ENCODE data around the gene PI4KA. TPM values are rescaled to one million over a fixed set of nuclear protein-coding genes. Genes with fewer than 3 reads are reported as not detected.

PI4KA gene
- polyA plus RNA-seq, 1 donor from 2014 or later = 42.2 TPM

DNA sequence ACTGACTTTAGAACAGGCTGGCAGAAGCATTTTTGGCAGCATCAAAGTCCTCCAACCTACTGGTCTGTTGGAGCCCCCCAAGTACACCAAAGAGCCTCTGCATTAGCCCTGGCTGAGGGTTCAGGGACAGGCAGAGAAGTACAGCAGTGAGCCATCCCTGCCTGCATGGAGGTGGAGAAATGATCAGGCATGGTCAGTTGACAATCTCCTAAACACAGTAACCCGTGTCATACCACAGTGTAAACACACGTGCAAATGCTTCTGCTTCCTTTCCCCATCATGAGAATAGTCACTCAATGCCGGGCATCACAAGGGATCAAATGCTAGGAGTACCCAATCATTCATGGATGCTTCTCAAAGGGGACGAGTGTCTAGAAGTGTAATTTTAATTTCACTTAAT is 76.5 kb downstream of the PI4KA start:
- no peaks in the 10 kb centered on the region for H3K36me3 ChIP-seq (ENCODE audit: insufficient read depth, low read length)
- no peaks in the 10 kb centered on the region for H4K20me1 ChIP-seq (ENCODE audit: insufficient read depth)
- no peak overlapping the region for H2AFZ ChIP-seq (ENCODE audit: low read depth, low read length)
- no peaks in the 10 kb centered on the region for H3K79me2 ChIP-seq (replicated peaks; ENCODE audit: insufficient read depth, low read length)
- H3K27ac ChIP-seq (ENCODE audit: low read length) = no peak overlapping the region
- H3K4me2 ChIP-seq (ENCODE audit: low read length) = no peak overlapping the region
- H3K4me3 ChIP-seq (ENCODE audit: low read length) = no peak overlapping the region
- TF ChIP-seq SMC3 (conservative IDR thresholded peaks at IDR 0.05; ENCODE audit: poor library complexity) = no peak
- TF ChIP-seq MXI1 (conservative IDR thresholded peaks at IDR 0.05; ENCODE audit: poor library complexity, severe bottlenecking) = no peak
- no peak for TF ChIP-seq EZH2 (IDR thresholded peaks at IDR 0.05; ENCODE audit: borderline replicate concordance, insufficient read depth, low read length, poor library complexity, severe bottlenecking)
- TF ChIP-seq, protein P1, sequence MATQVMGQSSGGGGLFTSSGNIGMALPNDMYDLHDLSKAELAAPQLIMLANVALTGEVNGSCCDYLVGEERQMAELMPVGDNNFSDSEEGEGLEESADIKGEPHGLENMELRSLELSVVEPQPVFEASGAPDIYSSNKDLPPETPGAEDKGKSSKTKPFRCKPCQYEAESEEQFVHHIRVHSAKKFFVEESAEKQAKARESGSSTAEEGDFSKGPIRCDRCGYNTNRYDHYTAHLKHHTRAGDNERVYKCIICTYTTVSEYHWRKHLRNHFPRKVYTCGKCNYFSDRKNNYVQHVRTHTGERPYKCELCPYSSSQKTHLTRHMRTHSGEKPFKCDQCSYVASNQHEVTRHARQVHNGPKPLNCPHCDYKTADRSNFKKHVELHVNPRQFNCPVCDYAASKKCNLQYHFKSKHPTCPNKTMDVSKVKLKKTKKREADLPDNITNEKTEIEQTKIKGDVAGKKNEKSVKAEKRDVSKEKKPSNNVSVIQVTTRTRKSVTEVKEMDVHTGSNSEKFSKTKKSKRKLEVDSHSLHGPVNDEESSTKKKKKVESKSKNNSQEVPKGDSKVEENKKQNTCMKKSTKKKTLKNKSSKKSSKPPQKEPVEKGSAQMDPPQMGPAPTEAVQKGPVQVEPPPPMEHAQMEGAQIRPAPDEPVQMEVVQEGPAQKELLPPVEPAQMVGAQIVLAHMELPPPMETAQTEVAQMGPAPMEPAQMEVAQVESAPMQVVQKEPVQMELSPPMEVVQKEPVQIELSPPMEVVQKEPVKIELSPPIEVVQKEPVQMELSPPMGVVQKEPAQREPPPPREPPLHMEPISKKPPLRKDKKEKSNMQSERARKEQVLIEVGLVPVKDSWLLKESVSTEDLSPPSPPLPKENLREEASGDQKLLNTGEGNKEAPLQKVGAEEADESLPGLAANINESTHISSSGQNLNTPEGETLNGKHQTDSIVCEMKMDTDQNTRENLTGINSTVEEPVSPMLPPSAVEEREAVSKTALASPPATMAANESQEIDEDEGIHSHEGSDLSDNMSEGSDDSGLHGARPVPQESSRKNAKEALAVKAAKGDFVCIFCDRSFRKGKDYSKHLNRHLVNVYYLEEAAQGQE (IDR thresholded peaks at IDR 0.05; ENCODE audit: borderline replicate concordance) = no peak
- TF ChIP-seq, protein P2, sequence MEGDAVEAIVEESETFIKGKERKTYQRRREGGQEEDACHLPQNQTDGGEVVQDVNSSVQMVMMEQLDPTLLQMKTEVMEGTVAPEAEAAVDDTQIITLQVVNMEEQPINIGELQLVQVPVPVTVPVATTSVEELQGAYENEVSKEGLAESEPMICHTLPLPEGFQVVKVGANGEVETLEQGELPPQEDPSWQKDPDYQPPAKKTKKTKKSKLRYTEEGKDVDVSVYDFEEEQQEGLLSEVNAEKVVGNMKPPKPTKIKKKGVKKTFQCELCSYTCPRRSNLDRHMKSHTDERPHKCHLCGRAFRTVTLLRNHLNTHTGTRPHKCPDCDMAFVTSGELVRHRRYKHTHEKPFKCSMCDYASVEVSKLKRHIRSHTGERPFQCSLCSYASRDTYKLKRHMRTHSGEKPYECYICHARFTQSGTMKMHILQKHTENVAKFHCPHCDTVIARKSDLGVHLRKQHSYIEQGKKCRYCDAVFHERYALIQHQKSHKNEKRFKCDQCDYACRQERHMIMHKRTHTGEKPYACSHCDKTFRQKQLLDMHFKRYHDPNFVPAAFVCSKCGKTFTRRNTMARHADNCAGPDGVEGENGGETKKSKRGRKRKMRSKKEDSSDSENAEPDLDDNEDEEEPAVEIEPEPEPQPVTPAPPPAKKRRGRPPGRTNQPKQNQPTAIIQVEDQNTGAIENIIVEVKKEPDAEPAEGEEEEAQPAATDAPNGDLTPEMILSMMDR (IDR thresholded peaks at IDR 0.05; ENCODE audit: poor library complexity, severe bottlenecking) = no peak
- TF ChIP-seq POLR2AphosphoS5 (IDR thresholded peaks at IDR 0.05) = no peak
- no peak for TF ChIP-seq EP300 (conservative IDR thresholded peaks at IDR 0.05; ENCODE audit: poor library complexity, severe bottlenecking)
- no peak for TF ChIP-seq TAF1 (IDR thresholded peaks at IDR 0.05; ENCODE audit: low read depth)
- TF ChIP-seq RAD21 (conservative IDR thresholded peaks at IDR 0.05) = no peak
- no peaks in the 10 kb centered on the region for H3F3A ChIP-seq (ENCODE audit: insufficient read depth, low read length, poor library complexity, severe bottlenecking)
- H3K27me3 ChIP-seq (ENCODE audit: insufficient read depth, low read depth, low read length) = no peaks in the 10 kb centered on the region
- no peaks in the 10 kb centered on the region for H3K9me3 ChIP-seq (ENCODE audit: low read length)
- no peaks in the 10 kb centered on the region for H3K9me2 ChIP-seq (ENCODE audit: insufficient read depth, low read length)
- H3K9ac ChIP-seq (ENCODE audit: low read length) = no peak overlapping the region

DNA sequence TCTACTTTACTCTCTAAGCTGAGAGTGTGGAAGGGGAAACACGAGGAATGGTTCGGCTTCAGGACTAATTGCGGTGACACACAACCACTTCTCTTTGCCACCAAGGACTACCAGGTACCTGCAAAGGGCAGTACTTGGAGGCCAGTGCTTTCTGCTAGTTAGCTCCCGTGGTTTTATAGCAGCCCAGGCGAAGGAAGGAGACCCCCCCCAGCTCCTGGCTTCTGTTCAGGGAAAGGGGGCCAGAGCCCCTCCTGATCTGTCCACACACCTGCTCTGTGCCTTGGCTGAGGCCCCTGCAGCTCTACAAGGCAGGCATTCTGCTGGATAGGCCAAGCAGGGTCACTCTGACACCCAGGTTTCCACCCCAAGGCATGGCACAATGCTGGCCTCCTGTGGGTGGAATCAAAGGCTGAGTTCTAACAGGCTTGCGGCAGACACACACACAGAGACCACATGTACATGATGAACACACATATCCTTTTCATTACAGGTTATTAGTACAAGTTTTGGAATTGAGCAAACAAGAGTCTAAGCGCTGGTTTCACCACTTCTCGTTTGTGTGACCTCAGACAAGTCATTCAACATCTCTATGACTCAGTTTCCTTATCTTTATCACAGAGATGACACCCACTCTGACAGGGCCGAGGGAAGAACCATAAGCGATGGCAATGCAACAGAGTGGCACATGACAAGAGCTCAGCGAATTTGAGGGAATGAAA is 77.2 kb downstream of the PI4KA start:
- Histone ChIP-seq H3K9me2 (ENCODE audit: insufficient read depth, low read length) (no peaks in the 10 kb centered on the region), H4K20me1 (ENCODE audit: insufficient read depth) (no peaks in the 10 kb centered on the region), H3K9me3 (ENCODE audit: low read length) (no peaks in the 10 kb centered on the region), H2AFZ (ENCODE audit: low read depth, low read length) (no peak overlapping the region), H3K27me3 (ENCODE audit: insufficient read depth, low read depth, low read length) (no peaks in the 10 kb centered on the region), H3K27ac (ENCODE audit: low read length) (no peak overlapping the region), H3F3A (ENCODE audit: insufficient read depth, low read length, poor library complexity, severe bottlenecking) (no peaks in the 10 kb centered on the region), H3K4me3 (ENCODE audit: low read length) (no peak overlapping the region), H3K79me2 (replicated peaks; ENCODE audit: insufficient read depth, low read length) (no peaks in the 10 kb centered on the region), H3K36me3 (ENCODE audit: insufficient read depth, low read length) (no peaks in the 10 kb centered on the region), H3K9ac (ENCODE audit: low read length) (no peak overlapping the region), H3K4me2 (ENCODE audit: low read length) (no peak overlapping the region)
- TF ChIP-seq, protein P1 (IDR thresholded peaks at IDR 0.05; ENCODE audit: borderline replicate concordance) = no peak
- TF ChIP-seq, protein P2 (IDR thresholded peaks at IDR 0.05; ENCODE audit: poor library complexity, severe bottlenecking) = no peak
- TF ChIP-seq RAD21 (conservative IDR thresholded peaks at IDR 0.05) (no peak), POLR2AphosphoS5 (IDR thresholded peaks at IDR 0.05) (no peak), TAF1 (IDR thresholded peaks at IDR 0.05; ENCODE audit: low read depth) (no peak), MXI1 (conservative IDR thresholded peaks at IDR 0.05; ENCODE audit: poor library complexity, severe bottlenecking) (no peak), EZH2 (IDR thresholded peaks at IDR 0.05; ENCODE audit: borderline replicate concordance, insufficient read depth, low read length, poor library complexity, severe bottlenecking) (no peak), EP300 (conservative IDR thresholded peaks at IDR 0.05; ENCODE audit: poor library complexity, severe bottlenecking) (no peak), SMC3 (conservative IDR thresholded peaks at IDR 0.05; ENCODE audit: poor library complexity) (no peak)
